ENCODE results near the gene DGKB.
"Not testable (repeated sequence)": the region's sequence is repeated elsewhere in the genome, so short reads cannot be mapped to it uniquely, and the experiment has no call there.

The DGKB gene

DNA sequence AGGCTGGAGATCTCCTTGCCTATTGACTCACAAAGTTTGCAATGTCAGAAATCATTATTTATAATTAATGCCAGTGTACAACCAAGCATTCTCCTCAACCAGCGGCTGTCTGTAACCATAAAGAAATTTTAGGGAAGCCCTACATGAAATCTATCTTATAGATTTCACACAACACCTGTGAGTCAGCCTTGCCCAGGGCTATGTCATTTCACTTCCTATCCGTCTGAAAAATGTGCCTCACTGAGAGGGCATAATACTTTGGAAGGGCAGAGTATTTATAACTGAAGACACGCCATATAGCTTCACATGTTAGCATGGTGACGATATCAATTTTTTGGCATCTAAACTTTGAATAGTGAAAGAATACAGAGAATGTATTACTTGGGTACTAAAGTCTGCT, 616.5 kb downstream of the DGKB start:
- Histone ChIP-seq H3K4me1 (ENCODE audit: control insufficient read depth, insufficient read depth, low read length) (no peaks in the 10 kb centered on the region), H3K9me3 (ENCODE audit: control insufficient read depth, low read length) (no peaks in the 10 kb centered on the region), H3K27me3 (ENCODE audit: control insufficient read depth, insufficient read depth, low read length) (no peaks in the 10 kb centered on the region), H3K36me3 (ENCODE audit: control insufficient read depth, insufficient read depth, low read length) (no peaks in the 10 kb centered on the region), H3K4me3 (ENCODE audit: low read length) (no peak overlapping the region), H3K9ac (ENCODE audit: low read length) (no peak overlapping the region)

DNA sequence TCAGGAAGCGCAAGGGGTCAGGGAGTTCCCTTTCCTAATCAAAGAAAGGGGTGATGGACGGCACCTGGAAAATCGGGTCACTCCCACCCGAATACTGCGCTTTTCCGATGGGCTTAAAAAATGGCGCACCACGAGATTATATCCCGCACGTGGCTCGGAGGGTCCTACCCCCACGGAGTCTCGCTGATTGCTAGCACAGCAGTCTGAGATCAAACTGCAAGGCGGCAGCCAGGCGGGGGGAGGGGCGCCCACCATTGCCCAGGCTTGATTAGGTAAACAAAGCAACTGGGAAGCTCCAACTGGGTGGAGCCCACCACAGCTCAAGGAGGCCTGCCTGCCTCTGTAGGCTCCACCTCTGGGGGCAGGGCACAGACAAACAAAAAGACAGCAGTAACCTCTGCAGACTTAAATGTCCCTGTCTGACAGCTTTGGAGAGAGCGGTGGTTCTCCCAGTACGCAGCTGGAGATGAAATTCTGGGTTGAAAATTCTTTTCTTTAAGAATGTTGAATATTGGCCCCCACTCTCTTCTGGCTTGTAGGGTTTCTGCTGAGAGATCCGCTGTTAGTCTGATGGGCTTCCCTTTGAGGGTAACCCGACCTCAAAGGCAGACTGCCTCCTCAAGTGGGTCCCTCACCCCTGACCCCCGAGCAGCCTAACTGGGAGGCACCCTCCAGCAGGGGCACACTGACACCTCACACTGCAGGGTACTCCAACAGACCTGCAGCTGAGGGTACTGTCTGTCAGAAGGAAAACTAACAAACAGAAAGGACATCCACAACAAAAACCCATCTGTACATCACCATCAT, 623.3 kb downstream of the DGKB start:
- H3K4me1 ChIP-seq (ENCODE audit: control insufficient read depth, insufficient read depth, low read length); H3K36me3 ChIP-seq (ENCODE audit: control insufficient read depth, insufficient read depth, low read length); H3K4me3 ChIP-seq (ENCODE audit: low read length); H3K9ac ChIP-seq (ENCODE audit: low read length); H3K9me3 ChIP-seq (ENCODE audit: control insufficient read depth, low read length); H3K27me3 ChIP-seq (ENCODE audit: control insufficient read depth, insufficient read depth, low read length): not testable (repeated sequence)

DNA sequence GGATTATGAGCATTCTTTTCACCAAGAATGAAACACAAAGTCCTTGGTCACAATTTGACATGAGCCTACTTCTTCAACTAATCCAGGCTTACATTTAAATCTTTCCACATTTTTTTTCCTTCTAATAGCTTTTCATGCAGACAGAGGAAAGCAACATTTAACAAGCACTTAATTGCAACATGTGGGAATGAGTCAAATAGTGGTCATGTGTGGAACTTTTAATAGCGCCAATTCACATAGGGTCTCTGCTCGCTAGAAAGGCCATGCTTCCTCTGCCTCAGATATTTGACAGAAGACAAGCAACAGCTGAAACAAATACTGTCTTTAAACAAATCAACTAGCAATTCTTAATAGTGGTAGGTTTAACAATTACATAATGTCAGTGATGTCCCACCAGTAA, 627.2 kb downstream of the DGKB start:
- no peak overlapping the region for H3K4me3 ChIP-seq (ENCODE audit: low read length)
- no peak overlapping the region for H3K9ac ChIP-seq (ENCODE audit: low read length)
- no peaks in the 10 kb centered on the region for H3K9me3 ChIP-seq (ENCODE audit: control insufficient read depth, low read length)
- H3K36me3 ChIP-seq (ENCODE audit: control insufficient read depth, insufficient read depth, low read length), result no peaks in the 10 kb centered on the region
- H3K4me1 ChIP-seq (ENCODE audit: control insufficient read depth, insufficient read depth, low read length), result no peaks in the 10 kb centered on the region
- H3K27me3 ChIP-seq (ENCODE audit: control insufficient read depth, insufficient read depth, low read length), result no peaks in the 10 kb centered on the region

DNA sequence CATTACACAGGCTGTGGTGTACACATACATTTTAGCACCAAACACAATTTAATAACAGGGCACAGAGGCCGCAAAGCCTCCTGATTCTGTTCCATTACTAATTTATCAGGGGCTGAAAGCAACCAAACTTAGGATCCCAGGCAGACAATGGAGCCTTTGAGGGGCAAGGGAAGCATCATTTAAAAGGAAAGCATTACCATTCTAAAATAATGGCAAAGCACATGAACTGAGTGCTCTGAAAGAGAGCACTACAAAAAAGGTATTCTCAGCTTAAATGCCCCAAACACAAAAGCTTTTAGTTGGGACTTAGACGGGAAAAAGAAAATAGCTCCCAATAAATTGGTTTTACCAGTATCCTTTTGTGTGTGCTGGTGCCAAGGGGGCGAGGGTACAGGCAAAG, 631.1 kb downstream of the DGKB start:
- no peak overlapping the region for H3K9ac ChIP-seq (ENCODE audit: low read length)
- H3K4me3 ChIP-seq (ENCODE audit: low read length), result no peak overlapping the region
- H3K27me3 ChIP-seq (ENCODE audit: control insufficient read depth, insufficient read depth, low read length), result no peaks in the 10 kb centered on the region

DNA sequence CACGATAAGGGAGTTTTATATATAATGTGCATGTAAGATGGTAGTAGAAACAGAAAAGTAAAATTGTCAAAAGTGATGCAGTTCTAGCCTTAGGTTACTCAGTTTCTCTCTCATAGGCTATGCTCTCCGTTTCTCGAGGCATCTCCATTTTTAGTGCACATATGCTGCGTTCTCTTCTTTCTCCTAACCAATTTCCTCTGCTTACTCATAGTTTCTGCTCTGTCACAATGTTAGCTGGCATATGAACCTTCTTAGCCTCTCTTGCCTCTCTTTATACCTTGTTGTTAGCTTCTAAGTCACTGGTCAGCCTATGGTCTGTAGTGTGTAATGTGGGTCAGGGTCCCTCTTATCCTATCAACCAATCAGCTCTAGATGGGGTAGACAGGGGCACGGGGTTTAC, 632.5 kb downstream of the DGKB start:
- H3K27me3 ChIP-seq (ENCODE audit: control insufficient read depth, insufficient read depth, low read length), result no peaks in the 10 kb centered on the region
- H3K9ac ChIP-seq (ENCODE audit: low read length), result no peak overlapping the region
- H3K9me3 ChIP-seq (ENCODE audit: control insufficient read depth, low read length), result no peaks in the 10 kb centered on the region
- H3K36me3 ChIP-seq (ENCODE audit: control insufficient read depth, insufficient read depth, low read length), result no peaks in the 10 kb centered on the region
- no peak overlapping the region for H3K4me3 ChIP-seq (ENCODE audit: low read length)
- H3K4me1 ChIP-seq (ENCODE audit: control insufficient read depth, insufficient read depth, low read length), result no peaks in the 10 kb centered on the region

More for the DNA sequence above, 631.1 kb downstream of the DGKB start:
- Histone ChIP-seq H3K36me3 (ENCODE audit: control insufficient read depth, insufficient read depth, low read length) (no peaks in the 10 kb centered on the region), H3K4me1 (ENCODE audit: control insufficient read depth, insufficient read depth, low read length) (no peaks in the 10 kb centered on the region), H3K9me3 (ENCODE audit: control insufficient read depth, low read length) (no peaks in the 10 kb centered on the region)

DNA sequence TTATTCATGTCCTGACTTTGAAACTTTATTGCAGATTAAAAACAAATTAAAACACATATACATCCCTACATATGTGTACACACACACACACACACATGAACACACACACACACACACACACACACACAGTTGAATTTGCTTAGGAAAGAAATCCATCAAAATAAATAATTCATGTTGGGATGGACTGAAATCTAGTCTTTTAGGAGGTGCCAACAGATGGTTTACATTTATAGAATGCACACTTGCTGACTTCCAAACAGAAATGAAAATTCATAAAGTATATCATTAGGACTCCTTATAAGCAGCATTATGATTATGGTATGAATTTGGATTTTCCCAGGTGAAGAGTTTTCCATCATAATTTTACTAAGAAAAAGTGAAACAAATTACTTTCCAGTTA, 642.5 kb downstream of the DGKB start:
- H3K9ac ChIP-seq (ENCODE audit: low read length), result no peak overlapping the region
- H3K4me3 ChIP-seq (ENCODE audit: low read length), result no peak overlapping the region
- H3K27me3 ChIP-seq (ENCODE audit: control insufficient read depth, insufficient read depth, low read length), result no peaks in the 10 kb centered on the region
- H3K4me1 ChIP-seq (ENCODE audit: control insufficient read depth, insufficient read depth, low read length), result no peaks in the 10 kb centered on the region
- no peaks in the 10 kb centered on the region for H3K36me3 ChIP-seq (ENCODE audit: control insufficient read depth, insufficient read depth, low read length)
- H3K9me3 ChIP-seq (ENCODE audit: control insufficient read depth, low read length), result no peaks in the 10 kb centered on the region

DNA sequence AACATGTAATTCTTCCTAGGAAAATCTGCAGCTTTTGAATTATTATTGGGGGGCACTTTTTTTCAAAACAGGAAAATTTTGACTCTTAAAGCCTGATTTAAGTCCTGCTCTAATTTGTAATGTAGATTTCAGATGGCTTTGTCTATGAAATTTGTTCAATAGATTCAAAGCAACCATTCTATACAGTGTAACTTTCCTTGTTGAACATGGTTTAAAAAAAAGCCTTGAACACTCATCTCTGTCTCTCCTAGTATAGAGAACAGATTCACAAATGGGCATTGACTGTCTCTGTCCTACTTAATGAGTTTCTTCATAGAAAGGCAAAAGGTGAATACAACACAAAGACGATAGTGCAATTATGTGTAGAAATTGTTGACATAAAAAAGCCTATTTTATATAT, 643.7 kb downstream of the DGKB start:
- H3K27me3 ChIP-seq (ENCODE audit: control insufficient read depth, insufficient read depth, low read length), result no peaks in the 10 kb centered on the region
- H3K9ac ChIP-seq (ENCODE audit: low read length), result no peak overlapping the region
- H3K36me3 ChIP-seq (ENCODE audit: control insufficient read depth, insufficient read depth, low read length), result no peaks in the 10 kb centered on the region
- no peaks in the 10 kb centered on the region for H3K9me3 ChIP-seq (ENCODE audit: control insufficient read depth, low read length)
- no peak overlapping the region for H3K4me3 ChIP-seq (ENCODE audit: low read length)
- no peaks in the 10 kb centered on the region for H3K4me1 ChIP-seq (ENCODE audit: control insufficient read depth, insufficient read depth, low read length)

DNA sequence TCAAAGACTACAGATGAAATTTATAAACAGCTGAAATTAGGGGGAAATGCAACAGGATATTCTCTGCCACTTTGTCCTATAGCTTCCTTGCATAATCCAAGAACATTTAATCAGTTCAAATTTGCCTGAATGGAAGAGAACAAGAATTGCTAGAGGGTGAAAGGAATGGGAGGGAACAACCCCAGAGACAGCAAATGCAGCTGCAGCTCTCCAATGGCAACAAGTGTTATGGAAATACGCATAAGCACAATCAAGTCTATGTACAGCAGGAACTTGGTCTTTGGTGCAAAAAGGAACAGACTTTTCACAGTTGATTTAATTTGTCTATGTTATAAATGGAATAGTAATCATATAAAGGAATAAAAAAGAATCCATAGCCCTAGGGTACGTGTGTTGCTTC, 644.1 kb downstream of the DGKB start:
- Histone ChIP-seq H3K4me3 (ENCODE audit: low read length) (no peak overlapping the region), H3K27me3 (ENCODE audit: control insufficient read depth, insufficient read depth, low read length) (no peaks in the 10 kb centered on the region)

DNA sequence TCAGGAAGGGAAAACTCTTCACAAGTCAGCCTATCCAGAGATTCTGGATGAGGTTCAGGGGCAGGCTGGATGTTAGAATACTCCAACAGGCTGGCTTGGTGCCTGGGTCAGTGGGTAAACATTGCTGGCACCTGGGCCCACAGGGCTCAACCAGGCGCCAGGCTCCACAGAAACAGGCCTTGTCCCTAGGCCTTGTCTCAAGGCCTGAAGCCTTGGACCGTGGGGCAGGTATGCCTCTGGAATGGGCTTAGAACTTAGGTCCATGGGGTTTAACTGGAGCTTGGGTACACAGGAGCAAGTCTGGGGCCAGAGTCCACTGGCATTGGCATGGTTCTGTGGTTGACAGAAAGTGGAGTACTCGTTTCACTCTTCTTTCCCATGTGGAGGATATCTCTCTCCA, 650.1 kb downstream of the DGKB start:
- Histone ChIP-seq H3K36me3 (ENCODE audit: control insufficient read depth, insufficient read depth, low read length) (no peaks in the 10 kb centered on the region), H3K4me1 (ENCODE audit: control insufficient read depth, insufficient read depth, low read length) (no peaks in the 10 kb centered on the region), H3K9ac (ENCODE audit: low read length) (no peak overlapping the region), H3K27me3 (ENCODE audit: control insufficient read depth, insufficient read depth, low read length) (no peaks in the 10 kb centered on the region), H3K9me3 (ENCODE audit: control insufficient read depth, low read length) (no peaks in the 10 kb centered on the region), H3K4me3 (ENCODE audit: low read length) (no peak overlapping the region)

More for the DNA sequence above, 644.1 kb downstream of the DGKB start:
- H3K9ac ChIP-seq (ENCODE audit: low read length), result no peak overlapping the region
- no peaks in the 10 kb centered on the region for H3K4me1 ChIP-seq (ENCODE audit: control insufficient read depth, insufficient read depth, low read length)
- no peaks in the 10 kb centered on the region for H3K36me3 ChIP-seq (ENCODE audit: control insufficient read depth, insufficient read depth, low read length)
- H3K9me3 ChIP-seq (ENCODE audit: control insufficient read depth, low read length), result no peaks in the 10 kb centered on the region

DNA sequence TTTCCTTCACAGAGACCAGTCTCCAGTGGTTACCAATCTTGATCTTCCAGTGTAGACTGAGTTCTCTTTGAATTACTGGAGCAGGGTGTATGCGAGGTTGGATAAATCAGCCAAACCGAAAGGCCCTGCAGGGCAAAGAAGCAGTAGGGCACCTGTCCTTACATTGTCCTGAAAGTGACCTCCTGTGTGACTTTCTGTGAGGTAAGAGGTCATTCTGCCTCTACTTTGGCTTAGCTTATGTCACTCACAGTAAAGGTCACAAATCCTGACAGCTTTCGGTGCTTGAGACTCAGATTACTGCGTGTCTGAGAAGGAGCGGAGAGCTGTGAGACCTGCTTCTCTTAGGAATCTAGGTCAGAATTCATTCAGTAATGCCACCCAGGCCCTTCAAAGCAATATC, 660.4 kb downstream of the DGKB start:
- H3K9ac ChIP-seq (ENCODE audit: low read length), result no peak overlapping the region
- H3K4me1 ChIP-seq (ENCODE audit: control insufficient read depth, insufficient read depth, low read length), result no peaks in the 10 kb centered on the region
- no peaks in the 10 kb centered on the region for H3K36me3 ChIP-seq (ENCODE audit: control insufficient read depth, insufficient read depth, low read length)
- no peaks in the 10 kb centered on the region for H3K9me3 ChIP-seq (ENCODE audit: control insufficient read depth, low read length)
- no peak overlapping the region for H3K4me3 ChIP-seq (ENCODE audit: low read length)
- H3K27me3 ChIP-seq (ENCODE audit: control insufficient read depth, insufficient read depth, low read length), result no peaks in the 10 kb centered on the region

DNA sequence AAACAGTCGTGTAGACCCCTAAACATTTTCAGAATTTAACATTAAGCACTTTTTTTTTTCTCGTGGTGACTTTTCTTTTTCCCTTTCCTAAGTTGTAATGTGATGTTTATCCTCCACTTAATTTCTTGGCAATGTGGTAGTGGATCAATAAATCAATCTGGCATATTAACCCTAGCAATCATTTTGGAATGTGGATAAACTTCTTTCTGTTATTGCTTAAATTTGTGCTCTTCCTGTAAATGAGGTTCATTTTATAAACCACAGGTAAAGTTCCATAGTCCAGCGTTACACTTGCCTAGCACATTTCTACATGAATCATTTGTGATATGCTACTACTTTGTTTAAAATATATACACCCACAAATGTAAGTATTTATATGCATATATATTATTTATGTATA, 665.7 kb downstream of the DGKB start:
- no peak overlapping the region for H3K9ac ChIP-seq (ENCODE audit: low read length)
- H3K27me3 ChIP-seq (ENCODE audit: control insufficient read depth, insufficient read depth, low read length), result no peaks in the 10 kb centered on the region
- H3K4me1 ChIP-seq (ENCODE audit: control insufficient read depth, insufficient read depth, low read length), result no peaks in the 10 kb centered on the region
- no peaks in the 10 kb centered on the region for H3K36me3 ChIP-seq (ENCODE audit: control insufficient read depth, insufficient read depth, low read length)
- H3K9me3 ChIP-seq (ENCODE audit: control insufficient read depth, low read length), result no peaks in the 10 kb centered on the region
- no peak overlapping the region for H3K4me3 ChIP-seq (ENCODE audit: low read length)

DNA sequence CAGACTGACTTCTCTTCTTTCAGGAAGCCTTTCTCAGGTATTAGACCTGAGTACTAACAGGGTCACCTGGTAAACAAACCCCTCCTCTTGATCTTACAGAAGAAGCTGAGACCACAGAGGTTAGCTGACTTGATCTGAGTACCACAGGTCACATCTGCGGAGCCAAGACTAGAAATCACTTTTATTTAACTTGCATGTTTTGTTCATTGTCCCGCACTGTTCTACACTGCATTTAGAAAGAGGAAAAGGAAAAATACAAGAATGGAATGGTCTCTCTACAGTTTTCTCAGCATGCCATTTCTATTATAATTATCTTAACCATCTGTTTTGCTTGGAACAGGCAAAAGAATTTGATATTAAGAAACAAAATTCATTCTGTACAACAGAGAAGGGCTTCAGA, 667.5 kb downstream of the DGKB start:
- H3K36me3 ChIP-seq (ENCODE audit: control insufficient read depth, insufficient read depth, low read length), result no peaks in the 10 kb centered on the region
- no peaks in the 10 kb centered on the region for H3K27me3 ChIP-seq (ENCODE audit: control insufficient read depth, insufficient read depth, low read length)
- no peak overlapping the region for H3K4me3 ChIP-seq (ENCODE audit: low read length)
- H3K9me3 ChIP-seq (ENCODE audit: control insufficient read depth, low read length), result no peaks in the 10 kb centered on the region
- H3K9ac ChIP-seq (ENCODE audit: low read length), result no peak overlapping the region
- no peaks in the 10 kb centered on the region for H3K4me1 ChIP-seq (ENCODE audit: control insufficient read depth, insufficient read depth, low read length)

DNA sequence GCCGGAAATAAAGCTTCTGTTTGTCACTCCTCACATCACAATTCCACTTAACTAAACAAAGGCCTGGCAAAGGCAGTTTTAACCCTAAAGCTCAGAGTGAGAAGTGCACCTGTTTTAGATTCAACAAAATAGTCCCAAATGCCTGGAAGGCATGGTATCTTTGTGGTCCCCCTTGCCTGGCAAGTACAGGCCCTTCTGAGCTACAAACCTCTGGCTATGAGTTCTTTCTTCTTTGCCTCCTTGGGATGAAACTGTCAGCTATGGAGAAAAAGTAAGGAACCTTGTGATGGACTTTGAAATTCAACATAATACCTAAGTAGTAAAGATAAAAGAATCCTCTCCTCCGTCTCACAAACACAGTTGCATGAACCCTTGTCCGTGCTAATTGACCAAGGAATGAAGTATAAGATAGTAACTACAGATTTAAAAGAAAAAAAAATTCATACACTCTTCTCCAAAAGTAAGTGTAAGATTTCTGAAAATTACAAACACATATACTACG, 668.6 kb downstream of the DGKB start:
- Histone ChIP-seq H3K9ac (ENCODE audit: low read length) (no peak overlapping the region), H3K4me3 (ENCODE audit: low read length) (no peak overlapping the region), H3K27me3 (ENCODE audit: control insufficient read depth, insufficient read depth, low read length) (no peaks in the 10 kb centered on the region), H3K9me3 (ENCODE audit: control insufficient read depth, low read length) (no peaks in the 10 kb centered on the region), H3K36me3 (ENCODE audit: control insufficient read depth, insufficient read depth, low read length) (no peaks in the 10 kb centered on the region), H3K4me1 (ENCODE audit: control insufficient read depth, insufficient read depth, low read length) (no peaks in the 10 kb centered on the region)
